ENCODE results near the gene GPS1. TPM values are rescaled to one million over a fixed set of nuclear protein-coding genes. Genes with fewer than 3 reads are reported as not detected.
A peak's percentile ranks its signal among the peaks of the same experiment; 100 is the strongest.

Gene GPS1
- total RNA-seq, 1 donor from 2014 or later, result 105 TPM

DNA sequence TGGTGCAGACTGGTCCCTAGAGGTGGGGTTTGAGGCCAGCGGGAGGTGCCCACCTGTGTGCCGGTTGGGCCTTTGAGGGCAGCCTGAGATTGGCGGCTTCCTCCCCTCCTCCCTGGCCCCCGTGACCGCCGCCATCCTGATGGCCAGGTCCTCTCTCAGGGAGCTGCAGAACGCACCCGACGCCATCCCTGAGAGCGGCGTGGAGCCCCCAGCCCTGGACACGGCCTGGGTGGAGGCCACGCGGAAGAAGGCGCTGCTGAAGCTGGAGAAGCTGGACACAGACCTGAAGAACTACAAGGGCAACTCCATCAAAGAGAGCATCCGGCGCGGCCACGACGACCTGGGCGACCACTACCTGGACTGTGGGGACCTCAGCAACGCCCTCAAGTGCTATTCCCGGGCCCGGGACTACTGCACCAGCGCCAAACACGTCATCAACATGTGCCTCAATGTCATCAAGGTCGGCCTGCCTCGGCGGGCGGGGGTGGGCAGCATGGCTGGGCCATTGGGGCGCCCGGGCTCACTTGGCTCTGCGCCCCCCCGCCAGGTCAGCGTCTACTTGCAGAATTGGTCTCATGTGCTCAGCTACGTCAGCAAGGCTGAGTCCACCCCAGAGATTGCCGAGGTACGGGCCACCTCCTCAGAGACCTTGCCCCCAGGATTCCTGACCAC lies 2.8 kb downstream of the GPS1 start:
- no peak for DNase-seq (ENCODE audit: low spot score in 2 of 2, unreplicated experiment in 2 of 2)
- Mint-ChIP-seq H3K27ac (no peak overlapping the region), H3K4me1 (peaks cover 13% of the 10 kb centered on the region), H3K36me3 (peaks cover 2% of the 10 kb centered on the region), H3K27me3 (ENCODE audit: low read depth) (no peaks in the 10 kb centered on the region), H3K4me3 (no peak overlapping the region), H3K9me3 (no peaks in the 10 kb centered on the region)
- TF ChIP-seq CTCF (IDR thresholded peaks at IDR 0.05; ENCODE audit: unreplicated experiment), result no peak

DNA sequence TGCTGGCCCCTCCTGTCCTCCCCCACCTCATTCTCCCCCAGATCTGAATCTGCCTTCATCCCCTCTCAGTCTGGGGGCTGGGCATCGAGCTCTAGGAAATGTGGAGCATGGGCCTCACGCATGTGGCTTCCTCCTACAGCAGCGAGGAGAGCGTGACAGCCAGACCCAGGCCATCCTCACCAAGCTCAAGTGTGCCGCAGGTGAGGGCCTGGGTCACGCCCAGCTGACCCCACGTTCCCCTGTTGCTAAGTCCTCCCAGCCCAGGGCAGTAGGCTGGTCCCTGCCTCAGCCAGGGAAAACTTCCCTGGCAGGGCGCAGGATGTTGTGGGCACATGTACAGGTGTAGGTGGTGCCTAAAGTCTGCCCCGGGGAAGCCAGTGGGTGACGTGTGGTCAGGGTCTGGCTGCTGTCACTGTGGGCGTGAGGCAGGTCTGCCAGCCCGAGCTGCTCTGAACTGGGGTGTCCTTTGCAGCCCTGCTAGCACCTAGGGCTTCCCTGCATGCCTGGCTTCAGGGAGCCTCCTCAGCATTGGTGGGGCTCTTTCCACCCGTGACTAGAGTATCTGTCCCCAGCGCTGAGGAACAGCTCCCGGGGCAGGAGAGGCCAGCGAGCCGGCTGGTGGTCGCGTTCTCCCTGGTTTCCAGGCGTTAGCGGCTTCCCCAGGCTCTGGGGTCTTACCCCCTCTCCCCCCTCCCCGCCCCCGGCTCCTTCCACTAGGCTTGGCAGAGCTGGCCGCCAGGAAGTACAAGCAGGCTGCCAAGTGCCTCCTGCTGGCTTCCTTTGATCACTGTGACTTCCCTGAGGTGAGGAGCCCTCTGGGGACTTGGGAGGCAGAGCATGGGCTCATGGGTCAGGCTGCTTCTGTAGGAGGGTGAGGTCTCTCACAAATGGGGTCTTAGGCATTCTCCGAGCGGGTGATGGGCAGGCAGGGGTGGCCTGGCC lies 3.6 kb downstream of the GPS1 start:
- H3K4me1 Mint-ChIP-seq, result peaks cover 12% of the 10 kb centered on the region
- no peak for DNase-seq (ENCODE audit: low spot score in 2 of 2, unreplicated experiment in 2 of 2)
- H3K36me3 Mint-ChIP-seq, result peaks cover 5% of the 10 kb centered on the region
- no peaks in the 10 kb centered on the region for H3K9me3 Mint-ChIP-seq
- no peak for TF ChIP-seq CTCF (IDR thresholded peaks at IDR 0.05; ENCODE audit: unreplicated experiment)
- H3K27ac Mint-ChIP-seq, result no peak overlapping the region
- no peak overlapping the region for H3K4me3 Mint-ChIP-seq
- no peaks in the 10 kb centered on the region for H3K27me3 Mint-ChIP-seq (ENCODE audit: low read depth)

GRCh38 chr17:82055965-82056728 lies 4.4 kb downstream of the GPS1 start:
- Mint-ChIP-seq H3K36me3 (peaks cover 5% of the 10 kb centered on the region), H3K9me3 (no peaks in the 10 kb centered on the region), H3K27ac (no peak overlapping the region), H3K4me1 (peaks cover 6% of the 10 kb centered on the region), H3K4me3 (peak overlapping the region; percentile 4), H3K27me3 (ENCODE audit: low read depth) (no peaks in the 10 kb centered on the region)
- no peak for DNase-seq (ENCODE audit: low spot score in 2 of 2, unreplicated experiment in 2 of 2)
- TF ChIP-seq CTCF (IDR thresholded peaks at IDR 0.05; ENCODE audit: unreplicated experiment), result no peak

GRCh38 chr17:82056729-82057621 lies 5.3 kb downstream of the GPS1 start:
- no peaks in the 10 kb centered on the region for H3K9me3 Mint-ChIP-seq
- TF ChIP-seq CTCF (IDR thresholded peaks at IDR 0.05; ENCODE audit: unreplicated experiment), result no peak
- H3K27me3 Mint-ChIP-seq (ENCODE audit: low read depth), result no peaks in the 10 kb centered on the region
- DNase-seq (ENCODE audit: low spot score in 2 of 2, unreplicated experiment in 2 of 2), result no peak
- no peak overlapping the region for H3K27ac Mint-ChIP-seq
- peaks cover 6% of the 10 kb centered on the region for H3K4me1 Mint-ChIP-seq
- H3K4me3 Mint-ChIP-seq, result no peak overlapping the region
- H3K36me3 Mint-ChIP-seq, result peaks cover 5% of the 10 kb centered on the region
